ENCODE results near the gene PDSS2. TPM values are rescaled to one million over a fixed set of nuclear protein-coding genes. Genes with fewer than 3 reads are reported as not detected.

The PDSS2 gene
- total and polyA plus RNA-seq, 2 donors (not counting 1 experiment from before 2014, with no cell fraction given) = 16.9 to 17.0 TPM

GRCh38 chr6:107488875-107489635 is 29.7 kb upstream of the PDSS2 start:
- Histone ChIP-seq H3K4me1 (ENCODE audit: control insufficient read depth in 2 of 2, insufficient read depth in 2 of 2, low read length in 2 of 2) (peaks cover 33 to 40% of the 10 kb centered on the region in 2 donors), H3K79me2 (ENCODE audit: control insufficient read depth, insufficient read depth, low read length) (no peaks in the 10 kb centered on the region), H2AFZ (ENCODE audit: insufficient read depth, low read depth, low read length, poor library complexity, severe bottlenecking) (peak overlapping the region; percentile 80), H3K4me2 (replicated peaks; ENCODE audit: low read depth, low read length, poor library complexity, severe bottlenecking) (peak overlapping the region; percentile 92), H3K9ac (ENCODE audit: low read length) (peak overlapping the region; percentile 71), H3K36me3 (replicated peaks in 1 of 2; ENCODE audit: control extremely low read depth in 1 of 2, control insufficient read depth in 1 of 2, extremely low read depth in 1 of 2, insufficient read depth in 2 of 2, low read length in 1 of 2) (no peaks in the 10 kb centered on the region), H4K20me1 (ENCODE audit: control insufficient read depth, insufficient read depth, low read length, poor library complexity, severe bottlenecking) (no peaks in the 10 kb centered on the region), H3K9me3 (ENCODE audit: control extremely low read depth in 1 of 3, control insufficient read depth in 2 of 3, insufficient read depth in 1 of 3, low read length in 2 of 3) (peaks cover 0 to 9% (median 0%) of the 10 kb centered on the region in 3 donors), H3K4me3 (ENCODE audit: control extremely low read depth in 1 of 5, extremely low read depth in 1 of 5, insufficient read depth in 1 of 5, low read depth in 2 of 5, low read length in 4 of 5) (peak overlapping the region; percentile 35 to 78 (median 75)), H3K27me3 (replicated peaks in 1 of 4; ENCODE audit: control extremely low read depth in 1 of 4, control insufficient read depth in 3 of 4, insufficient read depth in 4 of 4, low read length in 3 of 4) (peaks cover 4 to 62% (median 51%) of the 10 kb centered on the region in 4 experiments), H3K27ac (ENCODE audit: low read length in 2 of 2) (no peak overlapping the region)
- under 1% methylated on average over 34 of the region's 51 CpGs for WGBS (ENCODE audit: insufficient coverage)
- POLR2A ChIA-PET = interaction anchor here (0.6 to 2.2 kb wide), 3 partner anchors 30 to 217 kb away, joined by 5 to 12 read pairs (median 9); partner anchors contain the start of gene PDSS2
- Mint-ChIP-seq H3K9me3 (ENCODE audit: insufficient read depth) (no peaks in the 10 kb centered on the region), H3K27me3 (peaks cover 38% of the 10 kb centered on the region), H3K4me1 (peaks cover 32% of the 10 kb centered on the region), H3K27ac (peak overlapping the region; percentile 57), H3K4me3 (peak overlapping the region; percentile 93)
- intact Hi-C loops (cut with micrococcal nuclease) = loop anchor here (5.0 kb wide), 2 partner anchors 168 to 372 kb away; partner anchors contain the start of gene BEND3
- CTCF ChIA-PET = interaction anchor here (0.8 to 2.8 kb wide), 8 partner anchors 12 to 185 kb away, joined by 3 to 10 read pairs (median 4); partner anchors contain the start of gene PDSS2
- no peak for ATAC-seq (ENCODE audit: low read depth)
- TF ChIP-seq CTCF (IDR thresholded peaks at IDR 0.05) (no peak), EZH2 (IDR thresholded peaks at IDR 0.05; ENCODE audit: borderline replicate concordance, insufficient read depth, low read depth, low read length, poor library complexity, severe bottlenecking) (peak; percentile 62)
- peak; percentile 57 for DNase-seq

All from B cell (primary cell).